Fibroblast of upper back skin (primary cell): ENCODE measurements around the gene HEBP2.

Source experiments
- DNase-seq: peaks from one replicate; pipeline ENCODE4 v3.0.0-alpha.2; 2013

The HEBP2 gene

GRCh38 chr6:138397128-138398122, 6.6 kb upstream of the HEBP2 start:
- no peak for DNase-seq

GRCh38 chr6:138400326-138400725, 3.7 kb upstream of the HEBP2 start:
- DNase-seq, result no peak

- no peak for DNase-seq
These were observed 1.8 kb upstream of the HEBP2 start for GRCh38 chr6:138401960-138402837.

GRCh38 chr6:138402838-138403187, 1.2 kb upstream of the HEBP2 start:
- DNase-seq, result no peak

GRCh38 chr6:138403324-138403800, 661 bp upstream of the HEBP2 start:
- no peak for DNase-seq

- DNase-seq, result no peak
These were observed 779 bp downstream of the HEBP2 start for GRCh38 chr6:138404666-138405337.

GRCh38 chr6:138405816-138406413, 1.9 kb downstream of the HEBP2 start:
- no peak for DNase-seq

GRCh38 chr6:138406443-138406842, 2.4 kb downstream of the HEBP2 start:
- no peak for DNase-seq

GRCh38 chr6:138410048-138410735, 6.2 kb downstream of the HEBP2 start:
- DNase-seq, result peak; percentile 53

GRCh38 chr6:138410972-138411880, 7.2 kb downstream of the HEBP2 start:
- peak; percentile 60 for DNase-seq

- DNase-seq, result no peak
These were observed 11.1 kb downstream of the HEBP2 start for GRCh38 chr6:138415125-138415524.

- DNase-seq, result no peak
These were observed 12.2 kb downstream of the HEBP2 start for GRCh38 chr6:138416206-138416605.

GRCh38 chr6:138417493-138418117, 13.6 kb downstream of the HEBP2 start:
- DNase-seq, result no peak

- no peak for DNase-seq
These were observed 14.2 kb downstream of the HEBP2 start for GRCh38 chr6:138418118-138418742.

GRCh38 chr6:138419766-138420165, 15.7 kb downstream of the HEBP2 start:
- no peak for DNase-seq

- no peak for DNase-seq
These were observed 16.3 kb downstream of the HEBP2 start for GRCh38 chr6:138420356-138420755.

GRCh38 chr6:138421089-138421488, 17.1 kb downstream of the HEBP2 start:
- no peak for DNase-seq

GRCh38 chr6:138421608-138422007, 17.6 kb downstream of the HEBP2 start:
- DNase-seq, result no peak

GRCh38 chr6:138422861-138423260, 18.8 kb downstream of the HEBP2 start:
- no peak for DNase-seq
